Placental epithelial cell (primary cell): ENCODE data around the gene USP6. TPM values are rescaled to one million over a fixed set of nuclear protein-coding genes. Genes with fewer than 3 reads are reported as not detected.

Experiments used
- small RNA-seq: library from RNA; depleted of rRNA; stranded (forward); fragments of <200 nt; gene quantifications from one replicate; pipeline ENCODE3, GENCODE V24; 2012
- total RNA-seq: library from RNA; depleted of rRNA; stranded (reverse); fragments of >200 nt; gene quantifications from 2 replicates; pipeline ENCODE4 v1.2.3, GENCODE V29; 2012

Gene USP6
- total RNA-seq = 0.11 and 6.7 TPM in 2 replicates

GRCh38 chr17:5115673-5116651 is at the start of gene USP6:
USP6 (plus strand) TSS chr17:5116032; CDS start chr17:5130368, 14,336 bp downstream.

GRCh38 chr17:5078106-5079028 is 37.5 kb upstream of the USP6 start, which contains the start of gene ZFP3:
ZFP3 (plus strand) TSS chr17:5078467; CDS start chr17:5091505, 13,038 bp downstream.

GRCh38 chr17:5111402-5112204 is 4.2 kb upstream of the USP6 start, which contains the start of gene ZNF232:
ZNF232 (minus strand) TSS chr17:5111878; CDS start chr17:5111822, 56 bp downstream.

GRCh38 chr17:5191541-5192417 is 75.9 kb downstream of the USP6 start, which contains the start of gene ZNF594:
ZNF594 (minus strand) TSS chr17:5191868; CDS start chr17:5184256, 7,612 bp downstream.

Small RNA genes within 50 kb of the gene (small RNA-seq; reads per million reads assigned to genes)
- gene AC012146.4 = not detected

Other genes with a start within 250 kb of the USP6 start
- gene C17orf107, start 216.5 kb upstream of the USP6 start, total RNA-seq = 32.5 and 48.7 TPM in 2 replicates
- 0.87 and 1.6 TPM in 2 replicates for gene CHRNE, start 212.9 kb upstream of the USP6 start, total RNA-seq
- gene GP1BA, start 183.8 kb upstream of the USP6 start, total RNA-seq = not detected in 2 replicates
- gene SLC25A11, start 176.0 kb upstream of the USP6 start, total RNA-seq = 49.5 and 65.2 TPM in 2 replicates
- 38.5 and 60.9 TPM in 2 replicates for gene RNF167, start 175.8 kb upstream of the USP6 start, total RNA-seq
- 275 and 588 TPM in 2 replicates for gene PFN1, start 167.5 kb upstream of the USP6 start, total RNA-seq
- 3.7 and 8.2 TPM in 2 replicates for gene ENO3, start 164.9 kb upstream of the USP6 start, total RNA-seq
- 34.9 and 68.7 TPM in 2 replicates for gene SPAG7, start 148.2 kb upstream of the USP6 start, total RNA-seq
- gene CAMTA2, start 128.4 kb upstream of the USP6 start, total RNA-seq = 10.2 and 12.5 TPM in 2 replicates
- gene INCA1, start 118.5 kb upstream of the USP6 start, total RNA-seq = 0.43 and 1.6 TPM in 2 replicates
- gene KIF1C, start 118.1 kb upstream of the USP6 start, total RNA-seq = 40.8 and 63.3 TPM in 2 replicates
- 0.33 TPM in 1 of 2 replicates, not detected in the other for gene SLC52A1, start 80.6 kb upstream of the USP6 start, total RNA-seq
- gene ZFP3, start 37.6 kb upstream of the USP6 start, total RNA-seq = 3.1 and 4.4 TPM in 2 replicates
- 3.4 and 12.6 TPM in 2 replicates for gene ZNF232, start 4.2 kb upstream of the USP6 start, total RNA-seq
- gene ZNF594, start 75.8 kb downstream of the USP6 start, total RNA-seq = 8.6 and 13.0 TPM in 2 replicates
- not detected in 2 replicates for gene SCIMP, start 118.8 kb downstream of the USP6 start, total RNA-seq
- gene RABEP1, start 166.3 kb downstream of the USP6 start, total RNA-seq = 29.8 and 36.2 TPM in 2 replicates